Heart left ventricle (tissue), 16 donors: ENCODE data around the gene SLC39A9. TPM values are rescaled to one million over a fixed set of nuclear protein-coding genes. Genes with fewer than 3 reads are reported as not detected.
"Not testable (repeated sequence)": the region's sequence is repeated elsewhere in the genome, so short reads cannot be mapped to it uniquely, and the experiment has no call there.

ENCODE experiments used
- ATAC-seq, 4 donors: fragments of 200-7000 bp; cut with Tn5 transposase; one replicate each; pipeline ENCODE4 v1.9.1; 2020 to 2022; ENCODE audit warnings: moderate library complexity in 4 of 4, mild to moderate bottlenecking in 3 of 4, moderate number of reproducible peaks in 1 of 4
- DNase-seq, 5 donors: peaks; one replicate each; pipeline ENCODE4 v3.0.0-alpha.2; 2020
- H3K27ac ChIP-seq, 12 donors: fragments of 200-600 bp; sonication (generic) in 4 of 12; one replicate each; pipeline versions ENCODE4 v1.5.0 to v1.8.0; 2016 to 2022; ENCODE audit warnings: mild to moderate bottlenecking in 2 of 12
- H3K27me3 ChIP-seq, 9 donors: fragments of 200-600 bp; sonication (generic) in 2 of 9; one replicate each; pipeline versions ENCODE4 v1.5.1 to v1.8.0; 2016 to 2022; ENCODE audit warnings: mild to moderate bottlenecking in 3 of 9
- H3K36me3 ChIP-seq, 9 donors: fragments of 200-600 bp; sonication (generic) in 2 of 9; one replicate each; pipeline versions ENCODE4 v1.5.0 to v1.8.0; 2018 to 2022; ENCODE audit warnings: mild to moderate bottlenecking in 2 of 9
- H3K4me1 ChIP-seq, 12 donors: fragments of 200-600 bp; sonication (generic) in 4 of 12; one replicate each; pipeline versions ENCODE4 v1.5.0 to v1.8.0; 2016 to 2022; ENCODE audit warnings: mild to moderate bottlenecking in 3 of 12
- H3K4me3 ChIP-seq, 12 donors: fragments of 200-600 bp; sonication (generic) in 4 of 12; one replicate each; pipeline versions ENCODE4 v1.5.0 to v1.8.0; 2017 to 2022; ENCODE audit warnings: mild to moderate bottlenecking in 9 of 12, moderate library complexity in 4 of 12
- H3K9me3 ChIP-seq, 12 donors: fragments of 200-600 bp; sonication (generic) in 4 of 12; one replicate each; pipeline versions ENCODE4 v1.5.0 to v1.8.0; 2016 to 2022; ENCODE audit warnings: mild to moderate bottlenecking in 1 of 12
- POLR2A ChIP-seq, 2 donors: fragments of 450-650 bp; IDR thresholded peaks; one replicate each; pipeline ENCODE4 v1.6.1; 2017; ENCODE audit warnings: antibody characterized with exemption in 2 of 2, mild to moderate bottlenecking in 2 of 2, moderate library complexity in 2 of 2
- WGBS, 4 donors: extraction: QIAGEN DNeasy Blood & Tissue Kit in 2 of 4; methylation state at CpG; one replicate each; pipeline versions ENCODE4 v1.1.5 to v1.1.7; 2013 to 2018; 5-methylcytosine and 5-hydroxymethylcytosine counted together
- intact Hi-C, 10 donors: fragments of 100-400 bp; cut with DNase I; formaldehyde crosslinking; loops; one replicate each; pipeline versions ENCODE4 v1.11.1 to v1.14.2; 2022
- polyA plus RNA-seq, 2 donors: library from polyadenylated mRNA; stranded (reverse); fragments of 200-250 nt; gene quantifications; one replicate each; pipeline ENCODE4 v1.2.3, GENCODE V29; 2013
- total RNA-seq, 9 donors: library from RNA; depleted of rRNA in 2 of 9; stranded (reverse); fragments of >200 nt in 2 of 9; fragmentation: NEBNext Ultra II Directional in 3 of 9; extraction: Animal tissue kit (Norgen Biotek cat#: 25700) in 3 of 9; gene quantifications; one replicate each; pipeline versions ENCODE4 v1.1.0 to v1.2.4, GENCODE V29; 2016 to 2023
- TF ChIP-seq, protein P1 (sequence below), 12 donors: fragments of 200-600 bp; sonication (generic) in 4 of 12; IDR thresholded peaks; one replicate each; pipeline versions ENCODE4 v1.5.0 to v1.8.0; 2018 to 2022; ENCODE audit warnings: antibody characterized with exemption in 12 of 12, mild to moderate bottlenecking in 5 of 12
- donor health status: ischemic (EF 13 %, LVEDD 7.1; RV severe dilation, severe dysfunction).
- donor health status: healthy with polysubstance abuse.
- donor health status: DM: no; HTN: yes; CAD: no.
- donor health status: DM: no; HTN: no; CAD: no.
- donor health status: ischemic (EF 25% LVEDD 6.9; RV normal size, moderate dysfunction).
- donor health status: ischemic (EF 25% LVEDD 5.7; RV mildly dilated, moderate dysfunction).
- donor health status: healthy.
- donor health status: DM: yes; HTN: yes; CAD: no.
- donor health status: ischemic (EF 35%, LVEDD 5.7; RV mildly dilated, moderate dysfunction).
- donor health status: nonischemic (EF 11% LVEDD 7.7; RV severe dilation, severe dysfunction).
- donor health status: DM: yes; HTN: yes; CAD: no.
- donor health status: PGD.
- donor health status: ischemic (EF 29% LVEDD 5.4; RV normal size, mild dysfunction).
- donor health status: nonischemic (EF 23%, LVEDD 6.1; RV moderate dilation, normal function).

The SLC39A9 gene
- total and polyA plus RNA-seq, 11 donors: 7.2 to 37.5 (median 25.5) TPM

GRCh38 chr14:69473946-69474345 is 75.5 kb downstream of the SLC39A9 start:
- Histone ChIP-seq H3K4me1 (no peaks in the 10 kb centered on the region), H3K9me3 (no peaks in the 10 kb centered on the region), H3K36me3 (no peaks in the 10 kb centered on the region), H3K27ac (no peak overlapping the region), H3K27me3 (no peaks in the 10 kb centered on the region), H3K4me3 (no peak overlapping the region)
- ATAC-seq: no peak
- no peak for DNase-seq
- WGBS, 4 donors: 70 to 93% (median 89%) methylated on average over 3 of the region's 3 CpGs
- intact Hi-C loops: no loop called here
- TF ChIP-seq, protein P1, sequence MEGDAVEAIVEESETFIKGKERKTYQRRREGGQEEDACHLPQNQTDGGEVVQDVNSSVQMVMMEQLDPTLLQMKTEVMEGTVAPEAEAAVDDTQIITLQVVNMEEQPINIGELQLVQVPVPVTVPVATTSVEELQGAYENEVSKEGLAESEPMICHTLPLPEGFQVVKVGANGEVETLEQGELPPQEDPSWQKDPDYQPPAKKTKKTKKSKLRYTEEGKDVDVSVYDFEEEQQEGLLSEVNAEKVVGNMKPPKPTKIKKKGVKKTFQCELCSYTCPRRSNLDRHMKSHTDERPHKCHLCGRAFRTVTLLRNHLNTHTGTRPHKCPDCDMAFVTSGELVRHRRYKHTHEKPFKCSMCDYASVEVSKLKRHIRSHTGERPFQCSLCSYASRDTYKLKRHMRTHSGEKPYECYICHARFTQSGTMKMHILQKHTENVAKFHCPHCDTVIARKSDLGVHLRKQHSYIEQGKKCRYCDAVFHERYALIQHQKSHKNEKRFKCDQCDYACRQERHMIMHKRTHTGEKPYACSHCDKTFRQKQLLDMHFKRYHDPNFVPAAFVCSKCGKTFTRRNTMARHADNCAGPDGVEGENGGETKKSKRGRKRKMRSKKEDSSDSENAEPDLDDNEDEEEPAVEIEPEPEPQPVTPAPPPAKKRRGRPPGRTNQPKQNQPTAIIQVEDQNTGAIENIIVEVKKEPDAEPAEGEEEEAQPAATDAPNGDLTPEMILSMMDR (IDR thresholded peaks at IDR 0.05): no peak
- no peak for TF ChIP-seq POLR2A (IDR thresholded peaks at IDR 0.05)

- H3K36me3 ChIP-seq: no peaks in the 10 kb centered on the region
- ATAC-seq (peak in 1 of 4 donors; percentile 38), DNase-seq (no peak)
- H3K4me3 ChIP-seq: no peak overlapping the region
- H3K4me1 ChIP-seq: no peaks in the 10 kb centered on the region
- TF ChIP-seq, protein P1 (IDR thresholded peaks at IDR 0.05): peak in 7 of 12 donors; percentile 4 to 38 (median 29)
- no peak for TF ChIP-seq POLR2A (IDR thresholded peaks at IDR 0.05)
- no peaks in the 10 kb centered on the region for H3K9me3 ChIP-seq
- no peaks in the 10 kb centered on the region for H3K27me3 ChIP-seq
- intact Hi-C loops: no loop called here
- 63 to 68% (median 66%) methylated on average over 8 of the region's 8 CpGs for WGBS, 4 donors
- H3K27ac ChIP-seq: no peak overlapping the region
Observed at GRCh38 chr14:69475194-69475818, 76.8 kb downstream of the SLC39A9 start.

DNA sequence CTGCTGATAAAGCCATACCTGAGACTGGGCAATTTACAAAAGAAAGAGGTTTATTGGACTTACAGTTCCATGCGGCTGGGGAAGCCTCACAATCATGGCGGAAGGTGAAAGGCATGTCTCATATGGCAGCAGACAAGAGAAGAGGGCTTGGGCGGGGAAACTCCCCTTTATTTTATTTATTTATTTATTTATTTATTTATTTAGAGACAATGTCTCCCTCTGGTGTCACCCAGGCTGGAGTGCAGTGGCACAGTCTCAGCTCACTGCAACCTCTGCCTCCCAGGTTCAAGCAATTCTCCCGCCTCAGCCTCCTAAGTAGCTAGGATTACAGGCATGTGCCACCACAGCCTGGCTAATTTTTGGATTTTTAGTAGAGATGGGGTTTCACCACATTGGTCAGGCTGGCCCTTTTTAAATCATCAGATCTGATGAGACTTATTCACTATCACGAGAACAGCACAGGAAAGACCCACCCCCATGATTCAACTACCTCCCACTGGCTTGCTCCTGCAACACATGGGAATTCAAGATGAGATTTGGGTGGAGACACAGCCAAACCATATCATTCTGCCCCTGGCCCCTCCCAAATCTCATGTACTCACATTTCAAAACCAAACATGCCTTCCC is 78.4 kb downstream of the SLC39A9 start:
- H3K27ac ChIP-seq, H3K9me3 ChIP-seq, intact Hi-C loops, H3K36me3 ChIP-seq, H3K4me3 ChIP-seq, ATAC-seq, H3K27me3 ChIP-seq, DNase-seq, H3K4me1 ChIP-seq: not testable (repeated sequence)
- TF ChIP-seq, protein P1 (IDR thresholded peaks at IDR 0.05): peak in 4 of 12 donors; percentile 7 to 17 (median 9)
- WGBS, 4 donors: 87 to 98% (median 92%) methylated on average over 5 of the region's 5 CpGs

GRCh38 chr14:69478055-69478454 is 79.6 kb downstream of the SLC39A9 start:
- H3K4me1 ChIP-seq, H3K9me3 ChIP-seq, intact Hi-C loops, ATAC-seq, H3K4me3 ChIP-seq, H3K27ac ChIP-seq, H3K36me3 ChIP-seq, DNase-seq: not testable (repeated sequence)
- peaks cover 0 to 10% (median 0%) of the 10 kb centered on the region in 9 donors for H3K27me3 ChIP-seq
- WGBS, 4 donors: 52 to 97% (median 89%) methylated on average over 2 of the region's 2 CpGs
